ENCODE data around the gene HMGXB3.

GRCh38 chr5:150022158-150022531 is 21.6 kb downstream of the HMGXB3 start:
- TF ChIP-seq SUZ12 (IDR thresholded peaks at IDR 0.05; ENCODE audit: extremely low read depth, insufficient read depth, insufficient read length): no peak
- no peak for TF ChIP-seq ZNF274 (IDR thresholded peaks at IDR 0.05; ENCODE audit: low read depth, low read length)

Data from NT2/D1 (cell line).